WERI-Rb-1 (cell line): ENCODE results near the gene ALG3.

ENCODE experiments used
- DNase-seq: peaks from one replicate; pipeline ENCODE4 v3.0.0-alpha.2; 2020
- H3K27ac ChIP-seq: fragments of 250-450 bp; sonication (Bioruptor Pico); 2 replicates; pipeline ENCODE4 v1.5.1; 2020; ENCODE audit warnings: mild to moderate bottlenecking, moderate library complexity
- H3K27me3 ChIP-seq: fragments of 250-450 bp; sonication (Bioruptor Pico); 2 replicates; pipeline ENCODE4 v1.5.1; 2021; ENCODE audit warnings: mild to moderate bottlenecking, low read depth, moderate library complexity; ENCODE audit not compliant: insufficient read depth, severe bottlenecking
- H3K36me3 ChIP-seq: fragments of 250-450 bp; sonication (Bioruptor Pico); 2 replicates; pipeline ENCODE4 v1.5.1; 2020; ENCODE audit warnings: mild to moderate bottlenecking, moderate library complexity
- H3K4me3 ChIP-seq: 2 replicates; pipeline ENCODE4 v1.5.1; 2011; ENCODE audit warnings: low read depth, mild to moderate bottlenecking, control low read depth, low read length
- H3K9me3 ChIP-seq: fragments of 250-450 bp; sonication (Bioruptor Pico); 2 replicates; pipeline ENCODE4 v1.5.1; 2021; ENCODE audit warnings: mild to moderate bottlenecking, moderate library complexity; ENCODE audit not compliant: severe bottlenecking
- CTCF ChIP-seq: IDR thresholded peaks from 2 replicates; pipeline ENCODE4 v1.5.1; 2011; ENCODE audit warnings: low read depth, mild to moderate bottlenecking, control low read depth, inconsistent platforms, low read length

Gene ALG3

GRCh38 chr3:184241447-184242296 is 7.1 kb downstream of the ALG3 start:
- TF ChIP-seq CTCF = peak; percentile 89
- no peak overlapping the region for H3K27ac ChIP-seq
- H3K27me3 ChIP-seq = no peaks in the 10 kb centered on the region
- no peaks in the 10 kb centered on the region for H3K9me3 ChIP-seq
- H3K36me3 ChIP-seq = peaks cover 30% of the 10 kb centered on the region
- peak; percentile 73 for DNase-seq
- H3K4me3 ChIP-seq = no peak overlapping the region

- no peak for DNase-seq
- Histone ChIP-seq H3K4me3 (no peak overlapping the region), H3K36me3 (peaks cover 30% of the 10 kb centered on the region), H3K27ac (no peak overlapping the region), H3K9me3 (no peaks in the 10 kb centered on the region), H3K27me3 (no peaks in the 10 kb centered on the region)
- TF ChIP-seq CTCF = no peak
These were observed 7.7 kb downstream of the ALG3 start for GRCh38 chr3:184241141-184241446.

- Histone ChIP-seq H3K27me3 (no peaks in the 10 kb centered on the region), H3K9me3 (no peaks in the 10 kb centered on the region), H3K4me3 (no peak overlapping the region), H3K27ac (no peak overlapping the region), H3K36me3 (peaks cover 30% of the 10 kb centered on the region)
- no peak for DNase-seq
- no peak for TF ChIP-seq CTCF
These were observed 8.2 kb downstream of the ALG3 start for GRCh38 chr3:184240384-184241140.

GRCh38 chr3:184239708-184240107 is 9.1 kb downstream of the ALG3 start:
- no peak for TF ChIP-seq CTCF
- H3K9me3 ChIP-seq = no peaks in the 10 kb centered on the region

GRCh38 chr3:184239221-184239620 is 9.5 kb downstream of the ALG3 start:
- no peaks in the 10 kb centered on the region for H3K9me3 ChIP-seq
- TF ChIP-seq CTCF = no peak
- peaks cover 22% of the 10 kb centered on the region for H3K36me3 ChIP-seq
- no peak overlapping the region for H3K27ac ChIP-seq
- H3K27me3 ChIP-seq = no peaks in the 10 kb centered on the region
- DNase-seq = no peak
- H3K4me3 ChIP-seq = no peak overlapping the region

More at GRCh38 chr3:184239708-184240107, 9.1 kb downstream of the ALG3 start:
- Histone ChIP-seq H3K27me3 (no peaks in the 10 kb centered on the region), H3K4me3 (no peak overlapping the region), H3K36me3 (peaks cover 27% of the 10 kb centered on the region), H3K27ac (no peak overlapping the region)
- DNase-seq = no peak
